Neural cell (in vitro differentiated cells): ENCODE measurements around the gene ELMO1. TPM values are rescaled to one million over a fixed set of nuclear protein-coding genes. Genes with fewer than 3 reads are reported as not detected.

ENCODE experiments used
- H2AFZ ChIP-seq: fragments of 200-600, 300-800 bp; sonication (generic), shearing (Covaris generic); 2 replicates; pipeline ENCODE4 v1.6.0; 2014; ENCODE audit warnings: low read depth, mild to moderate bottlenecking, antibody characterized with exemption, low read length, moderate library complexity
- H3F3A ChIP-seq: fragments of 200-600 bp; shearing (Covaris generic); 2 replicates; pipeline ENCODE4 v1.6.1; 2016; ENCODE audit warnings: mild to moderate bottlenecking, moderate library complexity, mixed read lengths, antibody characterized with exemption, low read length; ENCODE audit not compliant: insufficient read depth, poor library complexity, severe bottlenecking
- H3K27ac ChIP-seq: fragments of 200-600, 300-800 bp; sonication (generic), shearing (Covaris generic); 2 replicates; pipeline ENCODE4 v1.5.1; 2014; ENCODE audit warnings: mild to moderate bottlenecking, low read length, moderate library complexity
- H3K27me3 ChIP-seq: fragments of 300-800, 200-600 bp; sonication (generic), shearing (Covaris generic); 2 replicates; pipeline ENCODE4 v1.6.0; 2014; ENCODE audit warnings: mild to moderate bottlenecking, low read depth, low read length, moderate library complexity; ENCODE audit not compliant: insufficient read depth
- H3K36me3 ChIP-seq: fragments of 300-800, 200-600 bp; sonication (generic), shearing (Covaris generic); 2 replicates; pipeline ENCODE4 v1.5.1; 2014; ENCODE audit warnings: mild to moderate bottlenecking, antibody characterized with exemption, low read length, moderate library complexity; ENCODE audit not compliant: insufficient read depth
- H3K4me2 ChIP-seq: fragments of 300-800, 200-600 bp; sonication (generic), shearing (Covaris generic); 2 replicates; pipeline ENCODE4 v1.6.0; 2014; ENCODE audit warnings: mild to moderate bottlenecking, low read length
- H3K4me3 ChIP-seq: fragments of 300-800, 200-600 bp; sonication (generic), shearing (Covaris generic); 2 replicates; pipeline ENCODE4 v1.5.1; 2014; ENCODE audit warnings: mild to moderate bottlenecking, low read length, moderate library complexity
- H3K79me2 ChIP-seq: fragments of 200-600 bp; shearing (Covaris generic); replicated peaks from 2 replicates; pipeline ENCODE4 v1.6.0; 2014; ENCODE audit warnings: mild to moderate bottlenecking, low read length, moderate library complexity; ENCODE audit not compliant: insufficient read depth
- H3K9ac ChIP-seq: fragments of 300-800, 200-600 bp; sonication (generic), shearing (Covaris generic); 2 replicates; pipeline ENCODE4 v1.6.1; 2016; ENCODE audit warnings: mild to moderate bottlenecking, low read length, mixed read lengths
- H3K9me2 ChIP-seq: fragments of 200-600 bp; shearing (Covaris generic); 2 replicates; pipeline ENCODE4 v1.6.1; 2016; ENCODE audit warnings: mild to moderate bottlenecking, low read length, mixed read lengths; ENCODE audit not compliant: insufficient read depth
- H3K9me3 ChIP-seq: fragments of 200-600, 300-800 bp; sonication (generic), shearing (Covaris generic); 2 replicates; pipeline ENCODE4 v1.6.1; 2016; ENCODE audit warnings: mild to moderate bottlenecking, mixed run types, low read length, moderate library complexity, mixed read lengths
- H4K20me1 ChIP-seq: fragments of 200-600 bp; shearing (Covaris generic); 2 replicates; pipeline ENCODE4 v1.6.1; 2016; ENCODE audit warnings: mild to moderate bottlenecking, mixed run types; ENCODE audit not compliant: insufficient read depth
- CTCF ChIP-seq: fragments of 450-650 bp; IDR thresholded peaks from 2 replicates; pipeline ENCODE4 v1.5.1; 2014; ENCODE audit warnings: antibody characterized with exemption, mild to moderate bottlenecking, moderate library complexity; ENCODE audit not compliant: poor library complexity, severe bottlenecking
- EP300 ChIP-seq: fragments of 450-650 bp; conservative IDR thresholded peaks from 2 replicates; pipeline ENCODE4 v1.6.1; 2014; ENCODE audit warnings: antibody characterized with exemption, mild to moderate bottlenecking, moderate library complexity; ENCODE audit not compliant: poor library complexity, severe bottlenecking
- EZH2 ChIP-seq: fragments of 200-600, 300-800 bp; shearing (Covaris generic), sonication (generic); IDR thresholded peaks from 2 replicates; pipeline ENCODE4 v1.6.1; 2014; ENCODE audit warnings: antibody characterized with exemption, low read length, borderline replicate concordance, mild to moderate bottlenecking; ENCODE audit not compliant: insufficient read depth, poor library complexity, severe bottlenecking
- MXI1 ChIP-seq: fragments of 450-650 bp; conservative IDR thresholded peaks from 2 replicates; pipeline ENCODE4 v1.6.1; 2014; ENCODE audit warnings: antibody characterized with exemption, mild to moderate bottlenecking; ENCODE audit not compliant: poor library complexity, severe bottlenecking
- POLR2AphosphoS5 ChIP-seq: IDR thresholded peaks from 2 replicates; pipeline ENCODE4 v1.6.1; 2012
- RAD21 ChIP-seq: fragments of 450-650 bp; conservative IDR thresholded peaks from 2 replicates; pipeline ENCODE4 v1.6.1; 2014; ENCODE audit warnings: antibody characterized with exemption, mild to moderate bottlenecking, moderate library complexity
- REST ChIP-seq: IDR thresholded peaks from 2 replicates; pipeline ENCODE4 v1.6.1; 2012; ENCODE audit warnings: borderline replicate concordance
- SMC3 ChIP-seq: fragments of 450-650 bp; conservative IDR thresholded peaks from 2 replicates; pipeline ENCODE4 v1.6.1; 2014; ENCODE audit warnings: antibody characterized with exemption, mild to moderate bottlenecking, moderate library complexity; ENCODE audit not compliant: poor library complexity
- TAF1 ChIP-seq: IDR thresholded peaks from 2 replicates; pipeline ENCODE4 v1.6.1; 2012; ENCODE audit warnings: low read depth
- polyA plus RNA-seq: library from polyadenylated mRNA; depleted of rRNA; stranded (reverse); fragments of >200 nt; gene quantifications from 2 replicates; pipeline ENCODE4 v1.2.3, GENCODE V29; 2014

The ELMO1 gene
- polyA plus RNA-seq, 1 donor from 2014 or later = 12.2 TPM

DNA sequence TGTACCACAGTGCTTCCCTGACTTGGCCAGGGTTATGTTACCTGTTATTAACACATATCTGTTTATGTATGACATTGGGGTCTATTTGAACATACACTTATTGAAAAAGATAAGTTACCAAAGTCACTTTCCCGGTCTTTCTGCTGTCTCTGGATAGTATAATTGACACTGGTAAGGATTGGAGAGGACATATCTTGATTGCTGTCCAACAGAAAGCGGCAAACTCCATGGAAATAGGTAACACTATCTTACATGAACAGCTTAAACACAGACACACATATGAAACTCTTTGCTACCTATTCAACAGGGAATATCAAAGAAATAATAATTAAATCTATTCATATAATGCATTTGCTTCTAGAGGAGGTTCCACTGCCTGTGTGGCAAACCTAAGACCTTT lies 441.9 kb downstream of the ELMO1 start:
- Histone ChIP-seq H3K27ac (peak overlapping the region; percentile 12), H3K9me3 (no peaks in the 10 kb centered on the region), H2AFZ (no peak overlapping the region), H3K9ac (no peak overlapping the region), H3F3A (no peaks in the 10 kb centered on the region), H3K36me3 (no peaks in the 10 kb centered on the region), H3K79me2 (no peaks in the 10 kb centered on the region), H3K4me3 (no peak overlapping the region), H4K20me1 (no peaks in the 10 kb centered on the region), H3K27me3 (no peaks in the 10 kb centered on the region), H3K4me2 (no peak overlapping the region), H3K9me2 (no peaks in the 10 kb centered on the region)
- TF ChIP-seq EP300 = no peak
- no peak for TF ChIP-seq TAF1
- TF ChIP-seq MXI1 = no peak
- no peak for TF ChIP-seq SMC3
- no peak for TF ChIP-seq POLR2AphosphoS5
- TF ChIP-seq REST = no peak
- TF ChIP-seq CTCF = no peak
- no peak for TF ChIP-seq EZH2
- no peak for TF ChIP-seq RAD21

- no peaks in the 10 kb centered on the region for H3K9me3 ChIP-seq
- H3K9me2 ChIP-seq = no peaks in the 10 kb centered on the region
- no peak overlapping the region for H3K9ac ChIP-seq
- no peak overlapping the region for H3K4me3 ChIP-seq
- H3K27ac ChIP-seq = no peak overlapping the region
- H3K36me3 ChIP-seq = no peaks in the 10 kb centered on the region
- no peak overlapping the region for H3K4me2 ChIP-seq
- H3K79me2 ChIP-seq = no peaks in the 10 kb centered on the region
- H2AFZ ChIP-seq = no peak overlapping the region
- H3K27me3 ChIP-seq = no peaks in the 10 kb centered on the region
- H3F3A ChIP-seq = no peaks in the 10 kb centered on the region
- TF ChIP-seq REST = no peak
- no peak for TF ChIP-seq EP300
- no peak for TF ChIP-seq EZH2
- no peak for TF ChIP-seq MXI1
- H4K20me1 ChIP-seq = no peaks in the 10 kb centered on the region
Observed at GRCh38 chr7:37000511-37000910, 448.2 kb downstream of the ELMO1 start.
